ENCODE results near the gene CBX8.

Gene CBX8

DNA sequence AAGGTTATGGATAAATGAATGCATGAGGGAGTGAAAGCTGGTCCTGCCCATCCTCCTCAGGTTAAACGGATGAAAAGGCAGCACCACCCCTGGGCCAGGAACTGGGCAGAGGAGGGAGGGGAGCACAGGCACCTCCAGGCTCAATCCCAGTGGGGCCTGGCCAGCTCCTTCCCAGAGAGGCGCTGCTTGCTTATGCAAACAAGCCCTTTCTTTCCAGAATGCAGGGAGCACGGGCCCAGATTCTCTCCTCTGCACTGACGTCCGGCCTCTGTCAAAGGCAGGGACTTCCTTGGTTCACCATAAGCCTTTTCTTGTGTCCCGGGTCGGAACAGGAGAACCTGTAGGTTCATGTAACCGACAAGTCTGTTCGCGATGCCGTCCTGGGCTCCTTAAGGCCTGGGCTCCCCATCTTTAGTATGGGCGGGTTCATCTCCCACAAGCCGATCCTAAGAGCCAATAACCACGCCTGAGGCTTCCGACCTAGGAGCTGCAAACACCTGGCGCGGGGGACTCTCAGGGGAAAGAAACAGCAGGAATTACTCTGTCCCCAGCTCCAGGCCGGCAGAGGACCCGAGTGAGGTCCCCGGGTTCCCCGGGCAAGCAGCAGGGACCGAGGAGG is 49.9 kb downstream of the CBX8 start:
- Histone ChIP-seq H3K27me3 (ENCODE audit: low read depth, low read length) (peaks cover 6% of the 10 kb centered on the region; the same call in 1 of the 2 replicates), H4K20me1 (ENCODE audit: insufficient read depth, low read length) (no peaks in the 10 kb centered on the region), H3K4me2 (ENCODE audit: low read length) (no peak overlapping the region), H2AFZ (ENCODE audit: low read depth, low read length) (no peak overlapping the region), H3K9ac (ENCODE audit: low read length) (no peak overlapping the region), H3K9me3 (ENCODE audit: insufficient read depth, low read length) (no peaks in the 10 kb centered on the region), H3K4me1 (ENCODE audit: low read length) (peaks cover 38% of the 10 kb centered on the region), H3K4me3 (ENCODE audit: low read length) (no peak overlapping the region), H3K27ac (ENCODE audit: low read length) (no peak overlapping the region), H3K36me3 (replicated peaks; ENCODE audit: low read depth, low read length) (no peaks in the 10 kb centered on the region), H3K79me2 (ENCODE audit: low read length) (no peaks in the 10 kb centered on the region)
- TF ChIP-seq, protein P1, sequence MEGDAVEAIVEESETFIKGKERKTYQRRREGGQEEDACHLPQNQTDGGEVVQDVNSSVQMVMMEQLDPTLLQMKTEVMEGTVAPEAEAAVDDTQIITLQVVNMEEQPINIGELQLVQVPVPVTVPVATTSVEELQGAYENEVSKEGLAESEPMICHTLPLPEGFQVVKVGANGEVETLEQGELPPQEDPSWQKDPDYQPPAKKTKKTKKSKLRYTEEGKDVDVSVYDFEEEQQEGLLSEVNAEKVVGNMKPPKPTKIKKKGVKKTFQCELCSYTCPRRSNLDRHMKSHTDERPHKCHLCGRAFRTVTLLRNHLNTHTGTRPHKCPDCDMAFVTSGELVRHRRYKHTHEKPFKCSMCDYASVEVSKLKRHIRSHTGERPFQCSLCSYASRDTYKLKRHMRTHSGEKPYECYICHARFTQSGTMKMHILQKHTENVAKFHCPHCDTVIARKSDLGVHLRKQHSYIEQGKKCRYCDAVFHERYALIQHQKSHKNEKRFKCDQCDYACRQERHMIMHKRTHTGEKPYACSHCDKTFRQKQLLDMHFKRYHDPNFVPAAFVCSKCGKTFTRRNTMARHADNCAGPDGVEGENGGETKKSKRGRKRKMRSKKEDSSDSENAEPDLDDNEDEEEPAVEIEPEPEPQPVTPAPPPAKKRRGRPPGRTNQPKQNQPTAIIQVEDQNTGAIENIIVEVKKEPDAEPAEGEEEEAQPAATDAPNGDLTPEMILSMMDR (IDR thresholded peaks at IDR 0.05; ENCODE audit: low read depth, low read length) = no peak
- TF ChIP-seq EZH2phosphoT487 (IDR thresholded peaks at IDR 0.05; ENCODE audit: low read depth) = no peak

DNA sequence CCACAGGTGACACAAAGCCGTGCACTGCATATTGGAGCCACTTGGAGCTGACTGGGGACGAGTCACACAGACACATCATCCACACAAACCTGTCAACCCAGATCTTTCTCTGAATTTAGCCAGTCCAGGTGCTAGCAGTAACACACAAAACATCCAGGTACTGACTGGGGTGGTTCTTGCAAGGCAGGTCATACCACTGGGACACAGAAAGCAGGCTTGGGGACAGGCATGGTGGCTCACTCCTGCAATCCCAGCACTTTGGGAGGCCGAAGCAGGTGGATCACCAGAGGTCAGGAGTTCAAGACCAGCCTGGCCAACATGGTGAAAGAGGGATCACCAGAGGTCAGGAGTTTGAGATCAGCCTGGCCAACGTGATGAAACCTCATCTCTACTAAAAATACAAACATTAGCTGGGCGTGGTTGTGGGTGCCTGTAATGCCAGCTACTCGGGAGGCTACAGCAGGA is 51.2 kb downstream of the CBX8 start:
- Histone ChIP-seq H3K27me3 (ENCODE audit: low read depth, low read length) (peaks cover 5% of the 10 kb centered on the region), H3K4me2 (ENCODE audit: low read length) (peak overlapping the region; percentile 63), H4K20me1 (ENCODE audit: insufficient read depth, low read length) (no peaks in the 10 kb centered on the region), H3K36me3 (replicated peaks; ENCODE audit: low read depth, low read length) (no peaks in the 10 kb centered on the region), H3K9me3 (ENCODE audit: insufficient read depth, low read length) (no peaks in the 10 kb centered on the region), H3K9ac (ENCODE audit: low read length) (peak overlapping the region; percentile 34; the same call in 1 of the 2 replicates), H3K79me2 (ENCODE audit: low read length) (no peaks in the 10 kb centered on the region), H3K27ac (ENCODE audit: low read length) (peak overlapping the region; percentile 19; the same call in 1 of the 2 replicates), H2AFZ (ENCODE audit: low read depth, low read length) (peak overlapping the region; percentile 37; the same call in 1 of the 2 replicates), H3K4me1 (ENCODE audit: low read length) (peaks cover 37% of the 10 kb centered on the region), H3K4me3 (ENCODE audit: low read length) (peak overlapping the region; percentile 45)
- no peak for TF ChIP-seq EZH2phosphoT487 (IDR thresholded peaks at IDR 0.05; ENCODE audit: low read depth)
- TF ChIP-seq, protein P1 (IDR thresholded peaks at IDR 0.05; ENCODE audit: low read depth, low read length) = no peak

DNA sequence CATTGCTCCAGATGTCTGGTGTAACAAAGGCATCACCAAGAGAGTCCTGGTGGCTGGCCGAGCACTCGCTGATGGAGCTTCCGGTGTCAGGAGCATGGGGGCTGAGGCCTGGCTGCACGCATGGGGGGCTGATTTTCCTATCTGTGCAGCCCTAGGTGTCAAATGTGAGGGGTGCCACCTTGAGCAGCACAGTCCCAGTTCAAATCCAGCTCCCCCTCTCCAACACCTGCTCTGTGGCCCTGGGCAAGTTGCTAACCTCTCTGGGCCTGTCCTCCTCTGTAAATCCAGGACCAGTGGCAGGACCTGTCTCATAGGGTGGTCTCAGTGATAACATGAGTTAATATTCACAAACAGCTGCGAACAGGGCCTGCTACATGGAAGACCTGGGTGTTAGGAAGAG is 53.3 kb downstream of the CBX8 start:
- peaks cover 35% of the 10 kb centered on the region for H3K4me1 ChIP-seq (ENCODE audit: low read length)

DNA sequence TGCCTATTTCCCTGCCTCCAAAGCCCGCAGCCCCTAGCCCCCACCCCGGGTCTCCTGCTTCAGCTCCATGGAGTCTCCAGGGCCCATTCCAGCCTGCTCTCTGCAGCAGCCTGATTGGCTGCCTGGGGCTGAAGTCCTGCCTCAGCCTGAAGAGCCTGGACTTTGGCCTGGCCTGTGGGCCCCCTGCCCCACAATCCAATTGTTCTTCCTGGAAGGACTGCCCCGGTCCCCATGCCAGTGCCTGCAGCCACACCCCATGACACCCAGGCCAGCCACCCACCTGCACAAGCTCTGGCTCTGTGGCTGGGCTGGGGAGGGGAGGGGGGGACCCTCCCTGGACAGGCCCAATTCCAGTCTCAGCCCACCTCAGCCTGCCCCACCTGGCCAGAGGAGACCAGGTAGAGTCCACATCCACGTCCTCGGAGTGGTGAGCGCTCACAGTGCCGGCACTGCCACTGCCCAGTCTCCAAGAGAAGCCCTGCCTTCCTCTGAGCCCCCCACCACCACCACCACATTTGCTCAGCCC is 53.9 kb downstream of the CBX8 start:
- no peak overlapping the region for H3K9ac ChIP-seq (ENCODE audit: low read length)
- no peak overlapping the region for H3K4me3 ChIP-seq (ENCODE audit: low read length)
- peaks cover 35% of the 10 kb centered on the region for H3K4me1 ChIP-seq (ENCODE audit: low read length)
- no peak overlapping the region for H3K4me2 ChIP-seq (ENCODE audit: low read length)
- H3K27me3 ChIP-seq (ENCODE audit: low read depth, low read length) = peaks cover 25% of the 10 kb centered on the region
- H3K36me3 ChIP-seq (replicated peaks; ENCODE audit: low read depth, low read length) = no peaks in the 10 kb centered on the region
- H3K27ac ChIP-seq (ENCODE audit: low read length) = no peak overlapping the region
- H4K20me1 ChIP-seq (ENCODE audit: insufficient read depth, low read length) = no peaks in the 10 kb centered on the region
- no peaks in the 10 kb centered on the region for H3K9me3 ChIP-seq (ENCODE audit: insufficient read depth, low read length)
- TF ChIP-seq, protein P1 (IDR thresholded peaks at IDR 0.05; ENCODE audit: low read depth, low read length) = no peak
- TF ChIP-seq EZH2phosphoT487 (IDR thresholded peaks at IDR 0.05; ENCODE audit: low read depth) = no peak
- no peak overlapping the region for H2AFZ ChIP-seq (ENCODE audit: low read depth, low read length)
- H3K79me2 ChIP-seq (ENCODE audit: low read length) = no peaks in the 10 kb centered on the region

More for the DNA sequence above, 53.3 kb downstream of the CBX8 start:
- Histone ChIP-seq H4K20me1 (ENCODE audit: insufficient read depth, low read length) (no peaks in the 10 kb centered on the region), H3K9ac (ENCODE audit: low read length) (no peak overlapping the region), H3K4me3 (ENCODE audit: low read length) (no peak overlapping the region), H3K79me2 (ENCODE audit: low read length) (no peaks in the 10 kb centered on the region), H3K27ac (ENCODE audit: low read length) (no peak overlapping the region), H3K36me3 (replicated peaks; ENCODE audit: low read depth, low read length) (no peaks in the 10 kb centered on the region), H3K9me3 (ENCODE audit: insufficient read depth, low read length) (no peaks in the 10 kb centered on the region), H3K4me2 (ENCODE audit: low read length) (no peak overlapping the region), H3K27me3 (ENCODE audit: low read depth, low read length) (peaks cover 22% of the 10 kb centered on the region), H2AFZ (ENCODE audit: low read depth, low read length) (no peak overlapping the region)
- TF ChIP-seq, protein P1 (IDR thresholded peaks at IDR 0.05; ENCODE audit: low read depth, low read length) = no peak
- TF ChIP-seq EZH2phosphoT487 (IDR thresholded peaks at IDR 0.05; ENCODE audit: low read depth) = no peak

Data from OCI-LY3 (cell line).